NCI-H446 treated with DMSO at 0.1 percent for 48 hours (cell line): Measurements from ENCODE around the gene GDI2.

Experiments
- DNase-seq: peaks from one replicate; lab custom pipeline; 2025; lab: John Stamatoyannopoulos, UW

GDI2 gene

GRCh38 chr10:5742116-5742515, 71.1 kb downstream of the GDI2 start:
- DNase-seq: no peak

GRCh38 chr10:5741276-5741675, 72.0 kb downstream of the GDI2 start:
- no peak for DNase-seq

GRCh38 chr10:5738427-5738826, 74.8 kb downstream of the GDI2 start:
- no peak for DNase-seq

- no peak for DNase-seq
These were observed 75.9 kb downstream of the GDI2 start for GRCh38 chr10:5737352-5737751.

GRCh38 chr10:5736591-5736990, 76.6 kb downstream of the GDI2 start:
- DNase-seq: no peak

GRCh38 chr10:5735119-5735518, 78.1 kb downstream of the GDI2 start:
- no peak for DNase-seq

GRCh38 chr10:5732141-5732540, 81.1 kb downstream of the GDI2 start:
- no peak for DNase-seq

GRCh38 chr10:5731559-5731958, 81.7 kb downstream of the GDI2 start:
- DNase-seq: no peak

GRCh38 chr10:5730766-5731165, 82.5 kb downstream of the GDI2 start:
- no peak for DNase-seq

GRCh38 chr10:5723692-5724091, 89.5 kb downstream of the GDI2 start:
- no peak for DNase-seq

GRCh38 chr10:5720182-5720581, 93.1 kb downstream of the GDI2 start:
- DNase-seq: no peak

- no peak for DNase-seq
These were observed 93.7 kb downstream of the GDI2 start for GRCh38 chr10:5719546-5719945.
